ENCODE data around the gene NCMAP. TPM values are rescaled to one million over a fixed set of nuclear protein-coding genes. Genes with fewer than 3 reads are reported as not detected.
A peak's percentile ranks its signal among the peaks of the same experiment; 100 is the strongest.

Gene NCMAP
- total RNA-seq, 2 experiments from 2014 or later = not detected

DNA sequence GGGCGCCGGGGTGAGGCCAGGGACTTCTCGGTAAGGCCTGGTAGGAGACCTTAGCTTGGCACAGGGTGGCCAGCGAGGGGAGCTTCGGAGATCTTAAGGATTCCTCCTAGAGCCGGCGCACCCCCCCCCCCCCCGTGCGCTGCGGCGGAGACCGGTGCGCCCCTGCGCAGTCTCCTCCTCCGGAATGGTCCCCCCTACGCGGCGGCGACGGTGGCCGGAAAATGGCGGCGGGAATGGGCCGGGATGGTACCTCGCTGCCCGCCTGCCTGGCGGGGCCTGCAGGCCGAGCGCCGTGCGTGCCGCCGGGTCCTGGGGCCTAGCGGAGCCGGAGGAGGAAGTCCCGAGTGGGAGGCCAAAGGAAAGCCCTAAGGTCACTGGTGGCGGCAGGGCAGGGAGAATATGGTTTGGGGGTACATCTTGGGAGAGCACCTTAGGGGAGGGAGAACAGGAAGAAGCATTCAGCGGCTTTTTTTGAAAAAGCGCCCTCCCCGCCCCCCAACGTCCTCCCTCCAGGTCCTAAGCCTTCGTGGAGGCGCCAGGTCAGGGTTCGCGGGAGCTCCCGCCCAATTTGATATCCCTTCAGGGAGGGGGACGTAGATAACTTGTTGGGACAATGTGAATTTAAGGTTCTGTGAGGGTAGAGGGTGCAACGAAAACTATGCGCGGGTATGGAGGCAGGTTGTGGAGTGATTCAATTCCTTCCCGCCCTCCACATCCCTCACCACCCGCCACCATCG is 87.6 kb downstream of the NCMAP start:
- Mint-ChIP-seq H3K4me1 (peaks cover 55% of the 10 kb centered on the region), H3K27ac (peak overlapping the region; percentile 100), H3K36me3 (ENCODE audit: low read depth) (peaks cover 37% of the 10 kb centered on the region), H3K27me3 (no peaks in the 10 kb centered on the region), H3K9me3 (no peaks in the 10 kb centered on the region), H3K4me3 (peak overlapping the region; percentile 97)
- peak; percentile 31 for DNase-seq
- ChIA-PET POLR2A (no interaction called here), CTCF (interaction anchor here (0.9 to 1.3 kb wide), 2 partner anchors 102 to 228 kb away, joined by 3 to 4 read pairs; partner anchors contain the start of genes CLIC4 and NIPAL3)

- peaks cover 59% of the 10 kb centered on the region for H3K4me1 Mint-ChIP-seq
- peaks cover 42% of the 10 kb centered on the region for H3K36me3 Mint-ChIP-seq (ENCODE audit: low read depth)
- no peaks in the 10 kb centered on the region for H3K9me3 Mint-ChIP-seq
- DNase-seq = no peak
- H3K27ac Mint-ChIP-seq = peak overlapping the region; percentile 100
- ChIA-PET CTCF (interaction anchor here (1.3 kb wide), 1 partner anchor 101 kb away, joined by 3 read pairs; the partner anchor contains the start of gene CLIC4), POLR2A (interaction anchor here (0.6 kb wide), 1 partner anchor 158 kb away, joined by 3 read pairs; no protein-coding TSS in a partner anchor)
- H3K27me3 Mint-ChIP-seq = no peaks in the 10 kb centered on the region
- H3K4me3 Mint-ChIP-seq = peak overlapping the region; percentile 97
Measured at GRCh38 chr1:24644100-24644384, 88.2 kb downstream of the NCMAP start.

GRCh38 chr1:24648919-24649318 is 93.0 kb downstream of the NCMAP start:
- peaks cover 78% of the 10 kb centered on the region for H3K36me3 Mint-ChIP-seq (ENCODE audit: low read depth)
- peaks cover 45% of the 10 kb centered on the region for H3K4me1 Mint-ChIP-seq
- POLR2A ChIA-PET = no interaction called here
- no peak overlapping the region for H3K27ac Mint-ChIP-seq
- CTCF ChIA-PET = interaction anchor here (1.0 kb wide), 1 partner anchor 22 kb away, joined by 3 read pairs; no protein-coding TSS in a partner anchor
- H3K27me3 Mint-ChIP-seq = no peaks in the 10 kb centered on the region
- no peak for DNase-seq
- H3K4me3 Mint-ChIP-seq = no peak overlapping the region
- H3K9me3 Mint-ChIP-seq = no peaks in the 10 kb centered on the region

DNA sequence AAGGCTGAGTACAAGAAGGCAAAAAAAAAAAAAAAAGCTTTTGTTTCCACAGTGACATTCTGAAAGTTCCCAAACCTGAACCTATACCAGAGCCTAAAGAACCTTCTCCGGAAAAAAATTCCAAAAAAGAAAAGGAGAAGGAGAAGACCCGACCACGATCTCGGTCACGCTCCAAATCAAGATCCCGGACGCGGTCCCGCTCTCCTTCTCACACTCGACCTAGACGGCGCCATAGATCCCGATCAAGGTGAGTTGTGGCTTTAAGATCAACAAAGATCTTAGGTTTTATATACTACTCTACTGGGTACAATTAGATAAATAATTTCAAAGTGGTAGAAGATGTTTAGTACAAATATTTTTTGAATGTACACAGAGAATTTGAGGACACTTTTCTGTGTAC is 96.5 kb downstream of the NCMAP start:
- DNase-seq = no peak
- ChIA-PET CTCF (no interaction called here), POLR2A (no interaction called here)
- H3K9me3 Mint-ChIP-seq = no peaks in the 10 kb centered on the region
- peaks cover 20% of the 10 kb centered on the region for H3K4me1 Mint-ChIP-seq
- no peak overlapping the region for H3K4me3 Mint-ChIP-seq
- H3K27ac Mint-ChIP-seq = no peak overlapping the region
- no peaks in the 10 kb centered on the region for H3K27me3 Mint-ChIP-seq
- peaks cover 82% of the 10 kb centered on the region for H3K36me3 Mint-ChIP-seq (ENCODE audit: low read depth)

GRCh38 chr1:24654010-24654409 is 98.1 kb downstream of the NCMAP start:
- ChIA-PET POLR2A (no interaction called here), CTCF (interaction anchor here (0.5 to 2.0 kb wide), 2 partner anchors 10 to 178 kb away, joined by 3 to 10 read pairs; no protein-coding TSS in a partner anchor)
- peaks cover 17% of the 10 kb centered on the region for H3K4me1 Mint-ChIP-seq
- no peak overlapping the region for H3K27ac Mint-ChIP-seq
- H3K27me3 Mint-ChIP-seq = no peaks in the 10 kb centered on the region
- no peak overlapping the region for H3K4me3 Mint-ChIP-seq
- H3K9me3 Mint-ChIP-seq = no peaks in the 10 kb centered on the region
- DNase-seq = no peak
- peaks cover 76% of the 10 kb centered on the region for H3K36me3 Mint-ChIP-seq (ENCODE audit: low read depth)

- H3K27ac Mint-ChIP-seq = no peak overlapping the region
- ChIA-PET CTCF (interaction anchor here (0.7 to 0.9 kb wide), 2 partner anchors 83 to 175 kb away, joined by 3 read pairs; no protein-coding TSS in a partner anchor), POLR2A (no interaction called here)
- no peaks in the 10 kb centered on the region for H3K9me3 Mint-ChIP-seq
- H3K4me1 Mint-ChIP-seq = peaks cover 20% of the 10 kb centered on the region
- H3K36me3 Mint-ChIP-seq (ENCODE audit: low read depth) = peaks cover 73% of the 10 kb centered on the region
- no peak for DNase-seq
- no peak overlapping the region for H3K4me3 Mint-ChIP-seq
- H3K27me3 Mint-ChIP-seq = no peaks in the 10 kb centered on the region
Measured at GRCh38 chr1:24656046-24656445, 100.2 kb downstream of the NCMAP start.

DNA sequence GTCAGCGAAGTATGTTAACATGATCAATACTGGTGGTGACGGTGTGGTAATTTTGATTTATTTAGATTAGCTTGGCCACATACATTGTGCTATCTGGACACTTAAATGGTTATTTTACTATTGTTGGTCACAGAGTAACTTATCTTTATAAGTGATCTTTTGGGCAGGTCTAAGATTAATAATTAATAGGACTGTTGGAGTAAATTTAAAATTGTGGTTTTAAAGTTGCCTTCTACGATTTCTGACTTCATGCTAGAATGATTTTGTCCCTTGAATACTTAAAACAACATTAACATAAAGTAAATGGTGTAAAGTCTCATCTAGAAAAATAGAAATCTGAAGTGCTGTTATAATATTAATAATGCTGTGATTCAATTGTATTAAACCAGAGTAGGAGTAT is 101.9 kb downstream of the NCMAP start:
- peaks cover 18% of the 10 kb centered on the region for H3K4me1 Mint-ChIP-seq
- ChIA-PET CTCF (interaction anchor here (0.7 kb wide), 1 partner anchor 464 kb away, joined by 4 read pairs; no protein-coding TSS in a partner anchor), POLR2A (no interaction called here)
- DNase-seq = no peak
- H3K27me3 Mint-ChIP-seq = no peaks in the 10 kb centered on the region
- no peak overlapping the region for H3K4me3 Mint-ChIP-seq
- no peaks in the 10 kb centered on the region for H3K9me3 Mint-ChIP-seq
- H3K36me3 Mint-ChIP-seq (ENCODE audit: low read depth) = peaks cover 72% of the 10 kb centered on the region
- H3K27ac Mint-ChIP-seq = no peak overlapping the region

Other genes with a start within 250 kb of the NCMAP start
- gene GRHL3, start 236.7 kb upstream of the NCMAP start, total RNA-seq = not detected
- 10 to 100 TPM; 10.0 to 11.0 TPM for gene STPG1, start 142.3 kb upstream of the NCMAP start, total RNA-seq
- 10 to 100 TPM; 72.8 to 78.1 TPM for gene NIPAL3, start 140.3 kb upstream of the NCMAP start, total RNA-seq
- gene RCAN3, start 53.3 kb upstream of the NCMAP start, total RNA-seq = 100 to 1,000 TPM in 1 of 2 experiments, 10 to 100 TPM in 1; 96.8 to 100 TPM
- gene SRRM1, start 87.2 kb downstream of the NCMAP start, total RNA-seq = 100 to 1,000 TPM; 183 to 191 TPM
- gene CLIC4, start 189.4 kb downstream of the NCMAP start, total RNA-seq = 10 to 100 TPM; 14.2 to 15.5 TPM